HCT116 (cell line): Measurements from ENCODE around the gene TIMM21. TPM values are rescaled to one million over a fixed set of nuclear protein-coding genes. Genes with fewer than 3 reads are reported as not detected.

Experiments
- ATAC-seq: fragments of 200-7000 bp; cut with Tn5 transposase; 2 replicates; pipeline ENCODE4 v1.9.1; 2020; ENCODE audit warnings: mild to moderate bottlenecking, moderate library complexity
- BruUV-seq: library from RNA; stranded (reverse); fragments of 400-500 nt; replicated peaks from 2 replicates; lab custom pipeline; 2021; lab: Mats Ljungman, UMichigan
- CTCF ChIA-PET: fragments of 300-600 bp; sonication (Branson Sonifier 250); formaldehyde crosslinking; loops from one replicate; lab custom pipeline; 2021; ENCODE audit warnings: antibody characterized with exemption; lab: Charles Lee
- POLR2A ChIA-PET: fragments of 300-600, 350-600 bp; sonication (Branson Sonifier 250); formaldehyde crosslinking; loops from one replicate; lab custom pipeline; 2021; ENCODE audit warnings: antibody characterized with exemption; lab: Charles Lee
- RAD21 ChIA-PET, 2 experiments: fragments of 300-600 bp; sonication (Branson Sonifier 250); formaldehyde crosslinking; loops; one replicate each; lab custom pipeline; 2023; ENCODE audit warnings: low total read pairs in 2 of 2; ENCODE audit not compliant: uncharacterized antibody in 2 of 2, unreplicated experiment in 2 of 2, low non-redundant PET in 1 of 2; lab: Charles Lee
- DNase-seq: peaks from one replicate; pipeline ENCODE4 v3.0.0-alpha.2; 2010; ENCODE audit warnings: low read depth, low spot score
- H2AFZ ChIP-seq: fragments of 200-600 bp; shearing (Covaris generic), sonication (generic); 2 replicates; pipeline ENCODE4 v1.6.1; 2017; ENCODE audit warnings: low read depth, mixed run types, mixed read lengths, antibody characterized with exemption, low read length; ENCODE audit not compliant: poor library complexity, severe bottlenecking
- H3K27ac ChIP-seq: 2 replicates; pipeline ENCODE4 v1.5.1; 2012; ENCODE audit warnings: low read depth, low read length
- H3K27me3 ChIP-seq: fragments of 200-600 bp; sonication (generic); 2 replicates; pipeline ENCODE4 v1.6.1; 2016; ENCODE audit warnings: mixed run types, low read length, mixed read lengths; ENCODE audit not compliant: insufficient read depth
- H3K36me3 ChIP-seq, 2 experiments: fragments of 200-500 bp in 1 of 2; fragments of 200-600 bp in 1 of 2; sonication (Bioruptor generic) in 1 of 2; sonication (generic) in 1 of 2; 2 replicates each; pipeline versions ENCODE4 v1.5.1 to v1.6.1; 2014 to 2016; ENCODE audit warnings: low read length in 2 of 2, inconsistent platforms in 1 of 2, mixed read lengths in 1 of 2, mixed run types in 1 of 2; ENCODE audit not compliant: insufficient read depth in 2 of 2, control insufficient read depth in 1 of 2
- H3K4me1 ChIP-seq, 2 experiments: fragments of 200-600 bp in 1 of 2; sonication (generic) in 1 of 2; 2 replicates each; pipeline versions ENCODE4 v1.5.1 to v1.6.1; 2012 to 2017; ENCODE audit warnings: low read length in 2 of 2, inconsistent platforms in 1 of 2, mild to moderate bottlenecking in 1 of 2, mixed read lengths in 1 of 2, mixed run types in 1 of 2, moderate library complexity in 1 of 2; ENCODE audit not compliant: insufficient read depth in 2 of 2, control insufficient read depth in 1 of 2
- H3K4me2 ChIP-seq: fragments of 200-600 bp; sonication (generic); 2 replicates; pipeline ENCODE4 v1.6.1; 2017; ENCODE audit warnings: mixed run types, low read length, mixed read lengths
- H3K4me3 ChIP-seq, 2 experiments: fragments of 200-600 bp in 1 of 2; sonication (generic) in 1 of 2; replicated peaks in 1 of 2; 2 replicates each; pipeline ENCODE4 v1.5.1; 2011 to 2016; ENCODE audit warnings: low read length in 2 of 2, control low read depth in 1 of 2, low read depth in 1 of 2, mild to moderate bottlenecking in 1 of 2, mixed read lengths in 1 of 2, mixed run types in 1 of 2
- H3K79me2 ChIP-seq: fragments of 200-600 bp; sonication (generic); 2 replicates; pipeline ENCODE4 v1.6.1; 2017; ENCODE audit warnings: mild to moderate bottlenecking, mixed run types, low read length, moderate library complexity, mixed read lengths; ENCODE audit not compliant: insufficient read depth
- H3K9ac ChIP-seq: fragments of 200-600 bp; sonication (generic); 2 replicates; pipeline ENCODE4 v1.6.1; 2016; ENCODE audit warnings: low read length, mixed read lengths
- H3K9me2 ChIP-seq: fragments of 200-600 bp; sonication (generic), shearing (Covaris generic); 2 replicates; pipeline ENCODE4 v1.6.1; 2017; ENCODE audit warnings: mixed run types, mild to moderate bottlenecking, moderate library complexity; ENCODE audit not compliant: insufficient read depth
- H3K9me3 ChIP-seq, 2 experiments: fragments of 200-500 bp in 1 of 2; fragments of 200-600 bp in 1 of 2; sonication (Bioruptor generic) in 1 of 2; sonication (generic) in 1 of 2; 2 replicates each; pipeline ENCODE4 v1.6.1; 2014 to 2017; ENCODE audit warnings: low read length in 2 of 2, mixed read lengths in 2 of 2, inconsistent platforms in 1 of 2, low read depth in 1 of 2, mild to moderate bottlenecking in 1 of 2, mixed run types in 1 of 2, moderate library complexity in 1 of 2; ENCODE audit not compliant: control insufficient read depth in 1 of 2, insufficient read depth in 1 of 2
- H4K20me1 ChIP-seq: fragments of 200-600 bp; sonication (generic), shearing (Covaris generic); 2 replicates; pipeline ENCODE4 v1.6.1; 2017; ENCODE audit warnings: mixed run types, mild to moderate bottlenecking, moderate library complexity; ENCODE audit not compliant: insufficient read depth
- CBX3 ChIP-seq: IDR thresholded peaks from 2 replicates; pipeline ENCODE4 v1.6.1; 2012; ENCODE audit warnings: low read depth
- CEBPB ChIP-seq: IDR thresholded peaks from 2 replicates; pipeline ENCODE4 v1.6.1; 2012; ENCODE audit warnings: low read depth
- EGR1 ChIP-seq: IDR thresholded peaks from 2 replicates; pipeline ENCODE4 v1.6.1; 2012; ENCODE audit warnings: low read depth
- EZH2 ChIP-seq: fragments of 200-600 bp; sonication (generic); IDR thresholded peaks from 2 replicates; pipeline ENCODE4 v1.6.1; 2017; ENCODE audit warnings: antibody characterized with exemption, mixed run types
- FOSL1 ChIP-seq: IDR thresholded peaks from 2 replicates; pipeline ENCODE4 v1.6.1; 2012; ENCODE audit warnings: low read depth
- JUND ChIP-seq: IDR thresholded peaks from 2 replicates; pipeline ENCODE4 v1.6.1; 2012
- MAX ChIP-seq: IDR thresholded peaks from 2 replicates; pipeline ENCODE4 v1.6.1; 2012
- POLR2A ChIP-seq: IDR thresholded peaks from 2 replicates; pipeline ENCODE4 v1.7.0; 2011; ENCODE audit warnings: borderline replicate concordance; ENCODE audit not compliant: insufficient read depth, insufficient read length; ENCODE audit errors: extremely low read depth
- POLR2AphosphoS5 ChIP-seq: IDR thresholded peaks from 2 replicates; pipeline ENCODE4 v1.6.1; 2011; ENCODE audit warnings: mild to moderate bottlenecking, low read depth, low read length, moderate library complexity
- RAD21 ChIP-seq: IDR thresholded peaks from 2 replicates; pipeline ENCODE4 v1.6.1; 2012; ENCODE audit warnings: low read depth, mild to moderate bottlenecking
- SIN3A ChIP-seq: IDR thresholded peaks from 2 replicates; pipeline ENCODE4 v1.6.1; 2012; ENCODE audit warnings: low read depth
- SP1 ChIP-seq: IDR thresholded peaks from 2 replicates; pipeline ENCODE4 v1.6.1; 2012; ENCODE audit warnings: low read depth
- SRF ChIP-seq: IDR thresholded peaks from 2 replicates; pipeline ENCODE4 v1.6.1; 2012; ENCODE audit warnings: low read depth
- TCF7L2 ChIP-seq: IDR thresholded peaks from 2 replicates; pipeline ENCODE4 v1.7.0; 2011; ENCODE audit warnings: borderline replicate concordance, inconsistent platforms; ENCODE audit not compliant: insufficient read depth, insufficient read length; ENCODE audit errors: extremely low read depth
- YY1 ChIP-seq: IDR thresholded peaks from 2 replicates; pipeline ENCODE4 v1.6.1; 2011; ENCODE audit warnings: low read length, low read depth, moderate library complexity, mild to moderate bottlenecking; ENCODE audit not compliant: insufficient replicate concordance; ENCODE audit errors: extremely low read depth
- ZFX ChIP-seq: fragments of 450-650 bp; IDR thresholded peaks from 2 replicates; pipeline ENCODE4 v1.6.1; 2017
- ZNF274 ChIP-seq: fragments of 200-500 bp; sonication (Bioruptor generic); IDR thresholded peaks from 2 replicates; pipeline ENCODE4 v1.6.1; 2014; ENCODE audit warnings: mild to moderate bottlenecking, low read depth, low read length, inconsistent platforms
- intact Hi-C: fragments of 100-400 bp; cut with micrococcal nuclease; formaldehyde crosslinking; loops from 2 replicates; pipeline ENCODE4 v1.10.0; 2022
- total RNA-seq: library from RNA; stranded (reverse); gene quantifications from one replicate; pipeline ENCODE4 v1.2.1, GENCODE V29; 2021; ENCODE audit not compliant: unreplicated experiment
- TF ChIP-seq, protein P1 (sequence below): IDR thresholded peaks from 2 replicates; pipeline ENCODE4 v1.6.1; 2012
- TF ChIP-seq, protein P2 (sequence below): IDR thresholded peaks from 2 replicates; pipeline ENCODE4 v1.6.1; 2011; ENCODE audit warnings: mild to moderate bottlenecking, low read length, moderate library complexity; ENCODE audit not compliant: insufficient replicate concordance; ENCODE audit errors: extremely low read depth
- TF ChIP-seq, protein P3 (sequence below): IDR thresholded peaks from 2 replicates; pipeline ENCODE4 v1.6.1; 2012; ENCODE audit warnings: low read depth

TIMM21 gene
- total RNA-seq, 1 experiment from 2014 or later = 33.3 TPM

DNA sequence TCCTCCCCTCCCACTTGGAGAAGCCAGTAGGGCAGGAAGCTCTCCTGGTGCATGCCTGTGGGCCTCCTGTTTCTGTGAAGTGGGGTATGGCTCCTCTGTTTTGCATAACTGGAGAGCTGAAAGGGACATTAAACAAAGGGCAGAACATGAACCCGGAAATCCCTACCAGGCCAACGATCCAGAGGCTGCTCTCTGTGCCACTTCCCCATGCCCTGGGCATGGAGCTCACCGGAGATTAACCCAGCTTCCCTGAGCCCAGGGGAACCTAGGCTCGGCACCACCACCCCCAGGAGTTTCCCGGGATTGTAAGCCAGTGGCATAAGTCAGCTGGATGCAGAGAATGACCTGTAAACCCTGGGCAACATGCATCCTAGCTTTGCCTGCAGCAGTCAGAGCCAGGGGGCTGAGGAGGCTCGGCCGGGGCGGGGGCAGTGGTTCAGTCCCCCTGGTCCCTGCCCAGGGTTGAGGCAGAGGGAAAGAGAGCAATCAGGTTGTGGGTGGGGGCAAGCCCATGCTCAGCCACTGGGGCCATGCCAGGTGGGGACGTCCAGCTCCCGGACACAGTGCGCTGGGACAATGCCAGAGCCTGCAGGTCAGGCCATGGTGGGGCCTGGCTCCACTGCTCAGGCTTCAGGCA is 49.5 kb downstream of the TIMM21 start:
- Histone ChIP-seq H4K20me1 (no peaks in the 10 kb centered on the region), H3K4me1 (peaks cover 0 to 4% of the 10 kb centered on the region in 2 experiments; a peak in 1 of 4 replicates), H3K4me3 (no peak overlapping the region), H3K4me2 (no peak overlapping the region), H3K27ac (no peak overlapping the region), H3K36me3 (no peaks in the 10 kb centered on the region), H3K9ac (no peak overlapping the region), H3K9me2 (no peaks in the 10 kb centered on the region), H3K79me2 (no peaks in the 10 kb centered on the region), H3K9me3 (no peaks in the 10 kb centered on the region), H2AFZ (no peak overlapping the region), H3K27me3 (peaks cover 4% of the 10 kb centered on the region; the same call in 1 of the 2 replicates)
- CTCF ChIA-PET = interaction anchor here (1.3 to 2.4 kb wide), 4 partner anchors 141 to 354 kb away, joined by 5 to 21 read pairs (median 8); no protein-coding TSS in a partner anchor
- intact Hi-C loops = loop anchor here (5.0 kb wide), 2 partner anchors 89 to 279 kb away; no protein-coding TSS in a partner anchor
- DNase-seq = no peak
- no TSS peak for BruUV-seq
- ATAC-seq = no peak
- POLR2A ChIA-PET = interaction anchor here (0.8 kb wide), 1 partner anchor 124 kb away, joined by 3 read pairs; no protein-coding TSS in a partner anchor
- RAD21 ChIA-PET = interaction anchor here in 1 of 2 experiments (0.9 to 1.0 kb wide), 2 partner anchors 144 to 354 kb away, joined by 4 read pairs; no protein-coding TSS in a partner anchor
- TF ChIP-seq MAX = no peak
- TF ChIP-seq ZFX = no peak
- TF ChIP-seq ZNF274 = no peak
- TF ChIP-seq CBX3 = no peak
- no peak for TF ChIP-seq TCF7L2
- TF ChIP-seq YY1 = no peak
- TF ChIP-seq, protein P1, sequence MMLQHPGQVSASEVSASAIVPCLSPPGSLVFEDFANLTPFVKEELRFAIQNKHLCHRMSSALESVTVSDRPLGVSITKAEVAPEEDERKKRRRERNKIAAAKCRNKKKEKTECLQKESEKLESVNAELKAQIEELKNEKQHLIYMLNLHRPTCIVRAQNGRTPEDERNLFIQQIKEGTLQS = no peak
- TF ChIP-seq, protein P2, sequence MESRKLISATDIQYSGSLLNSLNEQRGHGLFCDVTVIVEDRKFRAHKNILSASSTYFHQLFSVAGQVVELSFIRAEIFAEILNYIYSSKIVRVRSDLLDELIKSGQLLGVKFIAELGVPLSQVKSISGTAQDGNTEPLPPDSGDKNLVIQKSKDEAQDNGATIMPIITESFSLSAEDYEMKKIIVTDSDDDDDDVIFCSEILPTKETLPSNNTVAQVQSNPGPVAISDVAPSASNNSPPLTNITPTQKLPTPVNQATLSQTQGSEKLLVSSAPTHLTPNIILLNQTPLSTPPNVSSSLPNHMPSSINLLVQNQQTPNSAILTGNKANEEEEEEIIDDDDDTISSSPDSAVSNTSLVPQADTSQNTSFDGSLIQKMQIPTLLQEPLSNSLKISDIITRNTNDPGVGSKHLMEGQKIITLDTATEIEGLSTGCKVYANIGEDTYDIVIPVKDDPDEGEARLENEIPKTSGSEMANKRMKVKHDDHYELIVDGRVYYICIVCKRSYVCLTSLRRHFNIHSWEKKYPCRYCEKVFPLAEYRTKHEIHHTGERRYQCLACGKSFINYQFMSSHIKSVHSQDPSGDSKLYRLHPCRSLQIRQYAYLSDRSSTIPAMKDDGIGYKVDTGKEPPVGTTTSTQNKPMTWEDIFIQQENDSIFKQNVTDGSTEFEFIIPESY = no peak
- TF ChIP-seq POLR2A = no peak
- no peak for TF ChIP-seq SIN3A
- no peak for TF ChIP-seq FOSL1
- TF ChIP-seq CEBPB = no peak
- TF ChIP-seq, protein P3, sequence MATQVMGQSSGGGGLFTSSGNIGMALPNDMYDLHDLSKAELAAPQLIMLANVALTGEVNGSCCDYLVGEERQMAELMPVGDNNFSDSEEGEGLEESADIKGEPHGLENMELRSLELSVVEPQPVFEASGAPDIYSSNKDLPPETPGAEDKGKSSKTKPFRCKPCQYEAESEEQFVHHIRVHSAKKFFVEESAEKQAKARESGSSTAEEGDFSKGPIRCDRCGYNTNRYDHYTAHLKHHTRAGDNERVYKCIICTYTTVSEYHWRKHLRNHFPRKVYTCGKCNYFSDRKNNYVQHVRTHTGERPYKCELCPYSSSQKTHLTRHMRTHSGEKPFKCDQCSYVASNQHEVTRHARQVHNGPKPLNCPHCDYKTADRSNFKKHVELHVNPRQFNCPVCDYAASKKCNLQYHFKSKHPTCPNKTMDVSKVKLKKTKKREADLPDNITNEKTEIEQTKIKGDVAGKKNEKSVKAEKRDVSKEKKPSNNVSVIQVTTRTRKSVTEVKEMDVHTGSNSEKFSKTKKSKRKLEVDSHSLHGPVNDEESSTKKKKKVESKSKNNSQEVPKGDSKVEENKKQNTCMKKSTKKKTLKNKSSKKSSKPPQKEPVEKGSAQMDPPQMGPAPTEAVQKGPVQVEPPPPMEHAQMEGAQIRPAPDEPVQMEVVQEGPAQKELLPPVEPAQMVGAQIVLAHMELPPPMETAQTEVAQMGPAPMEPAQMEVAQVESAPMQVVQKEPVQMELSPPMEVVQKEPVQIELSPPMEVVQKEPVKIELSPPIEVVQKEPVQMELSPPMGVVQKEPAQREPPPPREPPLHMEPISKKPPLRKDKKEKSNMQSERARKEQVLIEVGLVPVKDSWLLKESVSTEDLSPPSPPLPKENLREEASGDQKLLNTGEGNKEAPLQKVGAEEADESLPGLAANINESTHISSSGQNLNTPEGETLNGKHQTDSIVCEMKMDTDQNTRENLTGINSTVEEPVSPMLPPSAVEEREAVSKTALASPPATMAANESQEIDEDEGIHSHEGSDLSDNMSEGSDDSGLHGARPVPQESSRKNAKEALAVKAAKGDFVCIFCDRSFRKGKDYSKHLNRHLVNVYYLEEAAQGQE = no peak
- no peak for TF ChIP-seq EGR1
- no peak for TF ChIP-seq SP1
- TF ChIP-seq JUND = no peak
- no peak for TF ChIP-seq EZH2
- no peak for TF ChIP-seq RAD21
- TF ChIP-seq POLR2AphosphoS5 = no peak
- no peak for TF ChIP-seq SRF
